Non-pigmented ciliary epithelial cell (primary cell): Measurements from ENCODE around the gene EDARADD.
A peak's percentile ranks its signal among the peaks of the same experiment; 100 is the strongest.
"Not testable (repeated sequence)": the region's sequence is repeated elsewhere in the genome, so short reads cannot be mapped to it uniquely, and the experiment has no call there.

ENCODE experiments used
- DNase-seq: peaks from one replicate; pipeline ENCODE4 v3.0.0-alpha.2; 2010; ENCODE audit warnings: low read depth

EDARADD gene

GRCh38 chr1:236489710-236490377 is 95.8 kb downstream of the EDARADD start:
- DNase-seq, result peak; percentile 23

- DNase-seq, result no peak
Observed at GRCh38 chr1:236491469-236492136, 97.5 kb downstream of the EDARADD start.

- DNase-seq, result no peak
Observed at GRCh38 chr1:236492378-236492777, 98.3 kb downstream of the EDARADD start.

GRCh38 chr1:236494082-236494481 is 100.0 kb downstream of the EDARADD start:
- no peak for DNase-seq

GRCh38 chr1:236494586-236495466 is 100.7 kb downstream of the EDARADD start:
- no peak for DNase-seq

GRCh38 chr1:236495467-236496112 is 101.5 kb downstream of the EDARADD start:
- DNase-seq, result no peak

GRCh38 chr1:236497908-236498307 is 103.8 kb downstream of the EDARADD start:
- DNase-seq, result no peak

- DNase-seq, result no peak
Observed at GRCh38 chr1:236501093-236501492, 107.0 kb downstream of the EDARADD start.

GRCh38 chr1:236502579-236502971 is 108.5 kb downstream of the EDARADD start:
- peak; percentile 42 for DNase-seq

- peak; percentile 76 for DNase-seq
Observed at GRCh38 chr1:236502972-236503639, 109.0 kb downstream of the EDARADD start.

GRCh38 chr1:236504338-236504737 is 110.3 kb downstream of the EDARADD start:
- not testable (repeated sequence) for DNase-seq

GRCh38 chr1:236507022-236507700 is 113.1 kb downstream of the EDARADD start:
- DNase-seq, result peak; percentile 27

GRCh38 chr1:236508593-236509027 is 114.5 kb downstream of the EDARADD start:
- DNase-seq, result no peak

- no peak for DNase-seq
Observed at GRCh38 chr1:236509203-236509602, 115.1 kb downstream of the EDARADD start.

GRCh38 chr1:236509647-236510401 is 115.7 kb downstream of the EDARADD start:
- no peak for DNase-seq

GRCh38 chr1:236511735-236512418 is 117.8 kb downstream of the EDARADD start:
- DNase-seq, result no peak

- DNase-seq, result no peak
Observed at GRCh38 chr1:236514703-236515442, 120.8 kb downstream of the EDARADD start.

GRCh38 chr1:236515443-236515958 is 121.4 kb downstream of the EDARADD start:
- no peak for DNase-seq
